Measurements from ENCODE around the gene ZDHHC5. TPM values are rescaled to one million over a fixed set of nuclear protein-coding genes. Genes with fewer than 3 reads are reported as not detected.
A peak's percentile ranks its signal among the peaks of the same experiment; 100 is the strongest.

The ZDHHC5 gene
- polyA plus RNA-seq (ENCODE audit: insufficient read length), result 31.0 TPM

GRCh38 chr11:57667736-57668433 lies at the start of gene ZDHHC5:
TSS of gene ZDHHC5 (plus strand) at chr11:57668114. CDS start at chr11:57673091, 4,977 bp downstream.
- DNase-seq (ENCODE audit: low read depth), result peak; percentile 96

GRCh38 chr11:57618438-57618837 lies 49.5 kb upstream of the ZDHHC5 start:
- DNase-seq (ENCODE audit: low read depth), result no peak

- DNase-seq (ENCODE audit: low read depth), result no peak
Observed at GRCh38 chr11:57619331-57619730, 48.6 kb upstream of the ZDHHC5 start.

GRCh38 chr11:57620467-57620866 lies 47.4 kb upstream of the ZDHHC5 start:
- no peak for DNase-seq (ENCODE audit: low read depth)

GRCh38 chr11:57622263-57622662 lies 45.7 kb upstream of the ZDHHC5 start:
- no peak for DNase-seq (ENCODE audit: low read depth)

- no peak for DNase-seq (ENCODE audit: low read depth)
Observed at GRCh38 chr11:57624864-57625263, 43.0 kb upstream of the ZDHHC5 start.

- no peak for DNase-seq (ENCODE audit: low read depth)
Observed at GRCh38 chr11:57626895-57627294, 41.0 kb upstream of the ZDHHC5 start.

- DNase-seq (ENCODE audit: low read depth), result no peak
Observed at GRCh38 chr11:57630171-57630570, 37.7 kb upstream of the ZDHHC5 start.

GRCh38 chr11:57632116-57632515 lies 35.8 kb upstream of the ZDHHC5 start:
- DNase-seq (ENCODE audit: low read depth), result no peak

- no peak for DNase-seq (ENCODE audit: low read depth)
Observed at GRCh38 chr11:57633394-57634070, 34.4 kb upstream of the ZDHHC5 start.

GRCh38 chr11:57634311-57634710 lies 33.6 kb upstream of the ZDHHC5 start:
- DNase-seq (ENCODE audit: low read depth), result no peak

GRCh38 chr11:57635246-57635645 lies 32.7 kb upstream of the ZDHHC5 start:
- no peak for DNase-seq (ENCODE audit: low read depth)

GRCh38 chr11:57637626-57638004 lies 30.3 kb upstream of the ZDHHC5 start:
- no peak for DNase-seq (ENCODE audit: low read depth)

GRCh38 chr11:57638005-57638781 lies 29.7 kb upstream of the ZDHHC5 start:
- DNase-seq (ENCODE audit: low read depth), result no peak

GRCh38 chr11:57638811-57639320 lies 29.0 kb upstream of the ZDHHC5 start:
- no peak for DNase-seq (ENCODE audit: low read depth)

- DNase-seq (ENCODE audit: low read depth), result no peak
Observed at GRCh38 chr11:57639321-57640067, 28.4 kb upstream of the ZDHHC5 start.

- DNase-seq (ENCODE audit: low read depth), result no peak
Observed at GRCh38 chr11:57640068-57640800, 27.7 kb upstream of the ZDHHC5 start.

- DNase-seq (ENCODE audit: low read depth), result no peak
Observed at GRCh38 chr11:57641011-57641807, 26.7 kb upstream of the ZDHHC5 start.

- DNase-seq (ENCODE audit: low read depth), result no peak
Observed at GRCh38 chr11:57643802-57644201, 24.1 kb upstream of the ZDHHC5 start.

All from forelimb muscle (tissue), 1 donor.